ENCODE results near the gene NUDT9.
"Not testable (repeated sequence)": the region's sequence is repeated elsewhere in the genome, so short reads cannot be mapped to it uniquely, and the experiment has no call there.

The NUDT9 gene

GRCh38 chr4:87465739-87466366, 43.5 kb downstream of the NUDT9 start:
- DNase-seq, result no peak

DNA sequence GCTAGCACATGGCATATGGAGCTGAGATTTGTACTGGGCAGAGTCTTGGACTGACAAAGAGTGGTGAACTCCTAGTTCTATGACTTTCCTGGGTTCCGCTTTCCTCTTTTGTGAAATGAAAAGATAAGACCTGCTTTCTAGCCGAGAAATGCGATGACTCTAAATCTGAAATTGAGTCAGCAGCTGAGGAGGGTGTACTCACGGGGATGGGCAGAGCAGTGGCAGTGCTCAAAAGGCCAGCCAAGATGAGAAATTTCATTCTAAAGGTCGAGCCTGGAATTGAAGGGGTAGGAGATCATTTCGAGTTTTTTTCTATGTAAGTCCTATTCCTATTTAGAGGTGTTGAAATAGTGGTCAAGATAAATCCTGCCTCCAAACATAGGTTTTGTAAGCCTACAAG, 47.0 kb downstream of the NUDT9 start:
- no peak for DNase-seq

- DNase-seq, result no peak
These were observed 54.6 kb downstream of the NUDT9 start for GRCh38 chr4:87476934-87477333.

DNA sequence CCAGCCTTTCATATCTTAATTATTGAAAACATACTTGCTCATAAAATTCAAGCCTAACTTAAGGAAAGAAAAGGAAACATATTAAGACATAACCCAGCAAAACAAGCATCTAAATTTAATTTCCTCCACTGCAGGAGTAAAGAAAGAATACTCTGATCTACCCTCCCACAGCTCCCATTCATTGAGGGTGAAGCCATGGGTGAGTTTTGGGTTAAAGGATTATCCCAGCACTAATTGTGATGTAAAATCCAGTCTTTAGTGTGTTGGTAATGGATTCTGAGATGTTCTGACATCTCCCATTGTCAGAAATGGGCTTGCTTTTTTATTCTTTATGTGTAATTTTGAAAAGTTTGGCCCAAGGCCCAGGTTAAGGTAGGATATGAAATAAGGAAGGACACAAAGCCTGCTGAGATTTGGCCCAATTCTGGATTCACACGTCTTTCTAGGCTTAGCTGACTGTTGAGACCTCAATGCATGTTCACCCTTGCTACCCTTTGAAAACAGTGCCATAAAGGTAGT, 56.4 kb downstream of the NUDT9 start:
- no peak for DNase-seq

DNA sequence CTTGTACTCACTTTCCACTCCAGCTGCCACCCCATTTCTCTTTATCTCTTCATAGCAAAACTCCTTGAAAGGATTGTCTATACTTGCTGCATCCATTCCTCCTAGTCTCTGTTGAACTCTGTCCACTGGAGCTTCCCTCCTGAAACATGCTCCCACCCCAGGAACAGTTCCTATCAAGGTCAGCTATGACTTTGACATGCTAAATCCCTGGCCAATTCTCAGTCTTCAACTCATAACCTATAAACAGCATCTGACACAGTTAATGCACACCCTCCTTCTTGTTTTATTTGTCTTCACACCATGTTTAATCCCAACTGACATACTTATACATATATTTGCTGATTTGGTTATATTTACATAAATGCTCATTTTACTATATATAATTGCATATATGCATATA, 59.0 kb downstream of the NUDT9 start:
- DNase-seq, result no peak

DNA sequence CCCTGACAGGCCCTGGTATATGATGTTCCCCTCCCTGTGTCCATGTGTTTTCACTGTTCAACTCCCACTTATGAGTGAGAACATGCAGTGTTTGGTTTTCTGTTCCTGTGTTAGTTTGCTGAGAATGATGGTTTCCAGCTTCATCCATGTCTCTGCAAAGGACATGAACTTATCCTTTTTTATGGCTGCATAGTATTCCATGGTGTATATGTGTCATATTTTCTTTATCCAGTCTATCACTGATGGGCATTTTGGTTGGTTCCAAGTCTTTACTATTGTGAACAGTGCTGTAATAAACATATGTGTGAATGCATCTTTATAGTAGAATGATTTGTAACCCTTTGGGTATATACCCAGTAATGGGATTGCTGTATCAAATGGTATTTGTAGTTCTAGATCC, 60.9 kb downstream of the NUDT9 start:
- DNase-seq, result not testable (repeated sequence)

- not testable (repeated sequence) for DNase-seq
These were observed 66.3 kb downstream of the NUDT9 start for GRCh38 chr4:87488666-87489065.

GRCh38 chr4:87489678-87490077, 67.3 kb downstream of the NUDT9 start:
- no peak for DNase-seq

GRCh38 chr4:87490664-87491369, 68.4 kb downstream of the NUDT9 start:
- no peak for DNase-seq

DNA sequence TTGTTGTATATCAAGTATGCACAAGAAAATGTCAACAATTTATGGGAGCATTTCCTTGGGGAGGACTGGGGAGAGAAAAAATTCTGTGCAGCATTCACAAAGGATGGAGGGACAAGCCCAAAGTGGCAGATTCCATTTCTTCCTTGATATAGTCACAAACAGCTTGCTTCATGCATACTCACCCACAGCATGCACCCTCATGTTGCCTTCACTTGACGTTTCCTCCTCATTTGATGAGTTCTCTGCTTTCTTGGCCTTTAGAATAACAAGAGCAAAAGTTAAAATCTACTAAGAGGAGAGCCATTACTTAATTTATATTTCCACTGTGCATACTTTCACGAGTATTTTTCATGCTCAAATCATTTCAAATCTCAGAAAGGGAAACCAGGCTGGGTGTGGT, 69.1 kb downstream of the NUDT9 start:
- no peak for DNase-seq

DNA sequence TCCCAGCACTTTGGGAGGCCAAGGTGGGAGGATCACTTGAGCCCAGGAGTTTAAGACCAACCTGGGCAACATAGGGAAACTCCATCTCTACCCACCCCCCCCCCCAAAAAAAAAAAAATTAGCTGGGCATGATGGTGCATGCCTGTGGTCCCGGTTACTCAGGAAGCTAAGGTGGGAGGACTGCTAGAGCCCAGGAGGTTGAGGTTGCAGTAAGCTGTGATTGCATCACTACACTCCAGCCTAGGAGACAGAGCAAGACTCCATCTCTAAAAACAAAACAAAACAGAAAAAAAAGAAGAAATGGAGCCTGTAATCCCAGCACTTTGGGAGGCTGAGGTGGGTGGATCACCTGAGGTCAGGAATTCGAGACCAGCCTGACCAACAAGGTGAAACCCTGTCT, 69.5 kb downstream of the NUDT9 start:
- DNase-seq, result not testable (repeated sequence)

- DNase-seq, result no peak
These were observed 70.7 kb downstream of the NUDT9 start for GRCh38 chr4:87493115-87493514.

- no peak for DNase-seq
These were observed 74.8 kb downstream of the NUDT9 start for GRCh38 chr4:87497159-87497558.

GRCh38 chr4:87497578-87497977, 75.2 kb downstream of the NUDT9 start:
- no peak for DNase-seq

- no peak for DNase-seq
These were observed 76.1 kb downstream of the NUDT9 start for GRCh38 chr4:87498446-87498900.

GRCh38 chr4:87499403-87500091, 77.2 kb downstream of the NUDT9 start:
- peak; percentile 0 for DNase-seq

DNA sequence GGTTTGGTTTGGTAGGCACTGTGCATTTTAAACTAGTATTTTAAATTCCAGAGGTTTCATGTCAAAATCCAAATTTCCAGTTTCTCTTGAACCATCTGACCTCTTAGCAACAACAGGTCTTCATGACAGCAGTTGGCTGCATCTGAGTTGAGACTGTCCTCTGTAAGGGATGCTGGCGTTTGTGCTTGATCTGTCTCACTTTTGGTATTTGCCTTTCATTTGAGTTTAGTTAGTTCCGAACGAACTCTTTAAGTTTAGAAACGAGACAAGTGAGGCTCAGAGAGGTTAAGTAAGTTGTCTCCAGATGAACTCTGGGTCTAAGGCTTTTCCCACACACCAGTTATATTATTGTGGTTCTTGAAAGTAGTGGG, 77.7 kb downstream of the NUDT9 start:
- DNase-seq, result no peak

DNA sequence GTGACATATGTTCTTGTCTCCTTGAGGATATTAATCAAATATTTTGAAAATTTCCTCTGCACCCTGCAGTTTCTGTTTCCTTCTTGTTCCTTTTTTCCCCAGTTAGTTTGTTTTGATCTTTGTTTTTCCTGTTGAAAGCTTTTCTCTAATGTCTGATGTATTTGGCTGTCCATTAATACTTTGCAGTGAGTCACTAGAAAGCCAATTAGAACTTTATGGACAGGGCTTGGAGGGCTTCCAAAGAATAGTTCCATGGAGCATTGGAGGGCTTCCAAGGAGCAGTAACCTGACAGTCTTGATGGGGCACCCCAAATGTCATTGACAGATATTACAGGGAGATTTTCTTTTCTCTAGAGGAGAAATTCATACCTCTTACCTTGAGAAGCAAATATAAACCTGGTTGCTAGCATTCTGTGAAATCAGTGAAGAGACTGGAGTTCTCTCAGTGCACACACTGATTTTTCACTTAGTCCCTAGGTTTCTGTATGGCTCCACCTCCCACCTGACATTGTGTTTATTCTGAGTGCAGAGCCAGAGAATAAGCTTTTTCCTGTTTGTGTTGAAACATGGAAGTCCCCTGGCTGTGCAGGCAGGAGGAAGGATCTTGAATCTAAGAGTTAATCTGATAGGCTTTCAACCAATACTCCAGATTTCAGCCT, 80.3 kb downstream of the NUDT9 start:
- DNase-seq, result no peak

DNA sequence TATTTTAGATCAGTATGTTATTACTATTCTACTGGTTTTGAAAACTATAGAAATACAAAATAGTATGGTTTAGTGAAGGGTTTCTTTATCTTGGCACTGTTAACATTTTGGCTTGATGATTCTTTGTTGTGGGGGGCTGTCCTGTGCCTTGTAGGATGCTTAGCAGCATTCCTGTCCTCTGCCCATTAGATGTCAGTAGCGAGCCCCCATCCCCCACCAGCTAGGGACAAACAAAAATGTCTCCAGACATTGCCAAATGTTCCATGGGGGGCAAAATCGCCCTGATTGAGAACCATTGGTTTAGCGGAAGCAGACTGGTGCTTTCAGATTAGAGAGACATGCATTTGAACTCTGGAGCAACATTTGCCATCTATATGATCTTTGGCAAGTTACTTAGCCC, 83.5 kb downstream of the NUDT9 start:
- no peak for DNase-seq

GRCh38 chr4:87506974-87507701, 84.8 kb downstream of the NUDT9 start:
- DNase-seq, result no peak
